T-helper 1 cell treated with Interleukin-12 subunit alpha and Interleukin-12 subunit beta and Interleukin-4 antibody, amounts not matched to agents 30 μg/mL and 1 μg/mL, for 36 hours (primary cell): ENCODE results near the gene LIMCH1.

Experiments used
- H3K27ac Mint-ChIP-seq: one replicate; pipeline ENCODE4 v1.8.0; 2021; ENCODE audit warnings: mild to moderate bottlenecking, mixed read lengths
- H3K27me3 Mint-ChIP-seq: one replicate; pipeline ENCODE4 v1.8.0; 2021; ENCODE audit warnings: low read depth, mixed read lengths
- H3K36me3 Mint-ChIP-seq: one replicate; pipeline ENCODE4 v1.8.0; 2021; ENCODE audit warnings: low read depth, mixed read lengths
- H3K4me1 Mint-ChIP-seq: one replicate; pipeline ENCODE4 v1.8.0; 2021; ENCODE audit warnings: low read depth, mixed read lengths
- H3K4me3 Mint-ChIP-seq: one replicate; pipeline ENCODE4 v1.8.0; 2021; ENCODE audit warnings: mild to moderate bottlenecking, moderate library complexity, mixed read lengths
- H3K9me3 Mint-ChIP-seq: one replicate; pipeline ENCODE4 v1.8.0; 2021; ENCODE audit warnings: mixed read lengths

LIMCH1 gene

DNA sequence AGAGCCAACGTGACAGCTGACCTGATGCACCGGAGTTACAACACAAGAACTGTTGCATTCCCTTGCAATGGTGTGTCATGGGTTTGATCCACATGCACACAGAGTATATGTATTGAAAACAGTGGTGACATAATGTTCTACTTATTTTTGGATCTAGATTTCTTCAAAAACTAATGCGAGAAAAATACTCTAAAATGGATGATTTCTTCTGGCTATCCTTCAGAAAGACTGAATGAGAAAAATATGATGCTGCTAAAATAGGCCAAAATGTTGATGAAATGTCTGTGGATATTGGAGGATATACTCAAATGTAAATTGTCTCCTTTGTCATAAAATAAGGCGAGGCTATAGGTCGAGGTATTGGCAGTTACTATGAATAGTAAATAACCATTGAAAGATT is 30.4 kb downstream of the LIMCH1 start:
- no peak overlapping the region for H3K4me3 Mint-ChIP-seq
- H3K4me1 Mint-ChIP-seq = no peaks in the 10 kb centered on the region
- H3K27ac Mint-ChIP-seq = no peak overlapping the region
- H3K27me3 Mint-ChIP-seq = no peaks in the 10 kb centered on the region
- H3K9me3 Mint-ChIP-seq = no peaks in the 10 kb centered on the region
- no peaks in the 10 kb centered on the region for H3K36me3 Mint-ChIP-seq

DNA sequence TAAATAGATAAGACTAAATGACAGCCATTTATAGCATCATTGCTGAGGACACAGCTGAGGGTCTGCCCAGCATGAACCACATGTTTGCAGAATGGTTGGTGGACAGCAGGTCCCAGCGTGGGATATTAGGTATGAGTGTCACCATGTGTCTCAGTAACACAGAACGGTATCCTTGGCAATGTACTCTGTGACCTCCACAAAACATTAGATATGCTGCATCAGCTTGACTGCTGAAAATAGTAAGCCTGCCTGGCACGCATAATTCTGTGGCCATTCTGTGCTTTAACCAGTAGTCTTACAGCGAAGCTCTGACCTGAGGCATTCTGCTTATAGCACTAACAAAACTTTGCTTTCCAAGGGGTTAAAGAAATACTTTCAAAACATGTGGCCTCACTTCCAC is 32.0 kb downstream of the LIMCH1 start:
- Mint-ChIP-seq H3K27me3 (no peaks in the 10 kb centered on the region), H3K27ac (no peak overlapping the region), H3K36me3 (no peaks in the 10 kb centered on the region), H3K4me3 (no peak overlapping the region), H3K4me1 (no peaks in the 10 kb centered on the region), H3K9me3 (no peaks in the 10 kb centered on the region)

DNA sequence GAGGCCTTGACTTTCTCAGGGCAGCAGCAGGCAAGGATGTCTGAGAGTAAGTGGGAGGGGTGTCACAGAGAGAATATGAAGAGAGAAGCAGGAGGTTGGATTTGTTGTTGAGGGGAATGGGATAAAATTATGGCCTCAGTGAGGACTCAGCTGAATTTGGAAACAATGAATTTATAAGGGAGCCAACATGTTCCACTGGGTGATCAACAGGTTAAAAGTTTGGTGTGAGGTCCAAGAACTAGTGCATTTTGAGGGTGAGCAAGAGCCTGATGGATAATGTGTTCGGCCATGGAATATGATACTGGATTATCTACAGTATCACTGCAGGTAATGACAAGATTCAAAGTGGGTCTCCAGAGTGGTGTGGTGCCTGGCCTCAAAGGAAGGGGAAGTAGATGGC is 33.5 kb downstream of the LIMCH1 start:
- Mint-ChIP-seq H3K36me3 (no peaks in the 10 kb centered on the region), H3K4me3 (no peak overlapping the region), H3K27me3 (no peaks in the 10 kb centered on the region), H3K9me3 (no peaks in the 10 kb centered on the region), H3K27ac (no peak overlapping the region), H3K4me1 (no peaks in the 10 kb centered on the region)

DNA sequence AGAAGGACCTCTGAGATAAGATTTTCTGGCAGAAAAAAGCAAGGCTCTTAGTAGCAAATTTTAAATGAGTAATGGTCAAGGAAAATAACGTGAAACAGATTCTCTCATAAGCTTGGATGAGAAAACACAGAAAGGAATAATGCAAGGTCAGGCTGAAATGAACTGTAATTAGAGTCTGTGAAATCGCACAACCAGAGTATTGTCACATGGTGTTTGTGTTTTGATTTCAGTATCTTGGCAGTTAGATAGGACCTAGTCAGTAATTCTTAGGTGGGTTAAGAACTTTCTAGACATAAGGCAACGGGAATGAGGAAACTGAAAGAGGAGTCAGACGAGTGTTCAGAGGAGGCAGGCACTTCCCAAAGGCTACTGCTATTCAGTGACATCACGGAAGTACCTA is 34.6 kb downstream of the LIMCH1 start:
- Mint-ChIP-seq H3K27ac (no peak overlapping the region), H3K4me1 (no peaks in the 10 kb centered on the region), H3K36me3 (no peaks in the 10 kb centered on the region), H3K4me3 (no peak overlapping the region), H3K27me3 (no peaks in the 10 kb centered on the region), H3K9me3 (no peaks in the 10 kb centered on the region)

DNA sequence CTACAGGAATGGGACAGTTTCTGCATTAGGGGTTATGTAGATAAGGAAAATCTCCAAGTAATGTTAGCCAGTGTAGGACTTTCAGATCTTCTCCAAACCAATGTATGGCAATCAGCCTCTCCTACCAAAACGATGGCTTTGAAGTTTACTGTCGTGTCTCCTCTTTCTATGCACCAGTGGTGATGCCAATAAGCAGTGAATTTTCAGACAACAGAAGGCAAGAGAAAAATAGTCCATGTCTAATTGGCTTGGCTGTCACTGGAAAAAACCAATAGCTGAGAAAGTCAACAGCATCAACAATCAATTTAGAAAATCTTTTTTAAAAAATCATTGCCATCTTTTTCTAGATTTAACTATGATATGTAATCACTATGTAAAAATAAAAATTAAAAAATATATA is 35.0 kb downstream of the LIMCH1 start:
- Mint-ChIP-seq H3K4me1 (no peaks in the 10 kb centered on the region), H3K9me3 (no peaks in the 10 kb centered on the region), H3K4me3 (no peak overlapping the region), H3K27ac (no peak overlapping the region), H3K27me3 (no peaks in the 10 kb centered on the region), H3K36me3 (no peaks in the 10 kb centered on the region)

DNA sequence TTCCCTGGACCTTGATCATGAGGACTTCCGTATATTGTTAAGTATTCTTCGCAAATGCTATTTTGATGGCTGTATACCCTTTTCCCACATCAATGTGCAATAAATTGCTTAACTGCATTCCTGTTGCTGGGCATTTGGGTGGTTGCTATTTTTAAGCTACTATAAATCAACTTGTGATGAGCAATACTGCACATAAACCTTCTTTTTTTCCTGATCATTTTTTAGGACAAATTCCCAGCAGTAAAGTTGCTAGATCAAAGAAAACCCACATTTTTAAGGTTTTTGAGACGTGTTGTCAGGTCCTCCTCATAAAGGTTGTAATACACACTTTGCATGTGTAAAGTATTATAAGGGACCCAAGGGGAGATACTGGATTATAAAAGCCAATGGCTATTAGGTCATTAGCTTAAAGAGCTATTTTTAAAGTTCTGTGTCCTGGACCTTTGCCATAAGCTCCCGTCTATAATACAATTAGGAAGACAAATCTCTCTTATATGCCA is 35.6 kb downstream of the LIMCH1 start:
- H3K4me1 Mint-ChIP-seq = no peaks in the 10 kb centered on the region
- H3K27me3 Mint-ChIP-seq = no peaks in the 10 kb centered on the region
- H3K9me3 Mint-ChIP-seq = no peaks in the 10 kb centered on the region
- no peak overlapping the region for H3K27ac Mint-ChIP-seq
- H3K36me3 Mint-ChIP-seq = no peaks in the 10 kb centered on the region
- H3K4me3 Mint-ChIP-seq = no peak overlapping the region

DNA sequence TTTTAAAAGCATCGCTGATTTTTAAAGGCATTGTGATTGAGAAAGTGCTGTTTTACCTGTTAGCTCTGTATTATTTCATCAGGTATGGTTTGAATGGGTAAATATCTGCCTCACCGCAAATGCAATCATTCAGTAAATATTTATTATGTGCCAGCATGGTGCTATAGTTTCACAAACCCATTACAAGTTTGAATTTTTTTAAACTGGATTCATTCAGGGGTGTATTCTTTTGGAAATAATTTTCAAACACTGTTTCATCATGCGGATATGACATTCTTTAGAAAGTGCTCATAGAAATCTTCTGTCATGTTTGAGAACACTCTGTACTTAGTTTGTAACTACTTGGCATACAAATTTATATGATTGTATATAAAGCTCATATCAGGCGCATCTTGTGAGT is 37.2 kb downstream of the LIMCH1 start:
- Mint-ChIP-seq H3K27ac (no peak overlapping the region), H3K27me3 (no peaks in the 10 kb centered on the region), H3K9me3 (no peaks in the 10 kb centered on the region), H3K4me1 (no peaks in the 10 kb centered on the region), H3K4me3 (no peak overlapping the region), H3K36me3 (no peaks in the 10 kb centered on the region)

DNA sequence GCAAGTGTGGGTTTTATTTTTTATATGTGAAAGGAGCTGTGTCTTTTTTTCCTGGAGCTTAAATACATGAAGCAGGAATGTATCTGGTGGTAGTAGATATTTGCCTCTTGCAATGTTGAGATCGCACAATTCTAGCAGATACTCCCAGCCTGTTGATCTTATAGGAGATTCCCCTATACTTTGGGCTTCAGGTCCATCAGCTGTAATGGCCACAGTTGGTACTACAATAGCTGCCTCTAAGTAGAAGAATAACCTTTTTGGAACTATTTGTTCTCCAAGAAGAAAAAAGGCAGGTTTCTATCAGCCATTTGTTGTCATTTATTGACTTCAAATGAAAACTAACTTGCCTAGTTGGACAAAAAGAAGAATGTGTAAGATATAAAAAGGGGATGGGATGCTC is 37.7 kb downstream of the LIMCH1 start:
- Mint-ChIP-seq H3K27ac (no peak overlapping the region), H3K4me1 (no peaks in the 10 kb centered on the region), H3K27me3 (no peaks in the 10 kb centered on the region), H3K9me3 (no peaks in the 10 kb centered on the region), H3K36me3 (no peaks in the 10 kb centered on the region), H3K4me3 (no peak overlapping the region)

DNA sequence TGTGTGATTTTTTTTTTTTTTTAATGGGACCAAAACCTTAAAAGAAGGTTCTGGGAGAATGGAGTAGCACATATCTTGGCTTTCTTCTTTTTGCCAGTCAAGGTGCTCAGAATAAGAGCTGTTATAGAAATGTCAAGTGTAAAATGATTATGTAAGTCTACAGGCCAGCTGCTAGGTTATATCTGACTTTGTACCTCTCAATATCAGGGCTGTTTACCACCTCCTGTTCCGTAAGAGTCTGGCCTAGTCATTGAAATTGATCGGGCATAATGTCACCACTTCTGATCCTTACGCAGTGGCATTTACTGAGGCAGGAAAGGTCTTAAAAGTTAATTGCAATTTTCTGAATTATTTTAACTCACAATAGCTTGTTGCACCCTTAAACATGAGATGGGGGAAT is 41.1 kb downstream of the LIMCH1 start:
- no peaks in the 10 kb centered on the region for H3K4me1 Mint-ChIP-seq
- no peak overlapping the region for H3K4me3 Mint-ChIP-seq
- H3K27ac Mint-ChIP-seq = no peak overlapping the region
- H3K36me3 Mint-ChIP-seq = no peaks in the 10 kb centered on the region
- no peaks in the 10 kb centered on the region for H3K9me3 Mint-ChIP-seq
- no peaks in the 10 kb centered on the region for H3K27me3 Mint-ChIP-seq

DNA sequence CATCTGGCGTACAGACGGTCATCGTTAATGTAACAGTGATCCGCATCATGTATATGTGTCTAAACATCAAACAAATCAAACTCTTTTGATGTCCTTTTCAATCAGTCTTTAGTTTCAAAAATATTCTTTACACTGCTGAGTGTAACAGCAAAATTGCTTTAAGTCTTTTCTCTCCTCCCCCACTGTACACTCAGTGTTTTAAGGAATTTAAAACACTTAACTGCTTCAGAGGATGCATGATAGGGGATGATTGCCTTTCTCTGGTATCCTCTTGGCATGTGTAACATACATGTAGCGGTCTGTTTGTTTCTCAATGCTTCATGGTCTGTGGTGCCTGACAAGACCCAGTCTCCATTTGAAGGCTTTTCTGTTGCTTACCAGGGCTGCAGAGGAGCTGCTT is 41.6 kb downstream of the LIMCH1 start:
- no peaks in the 10 kb centered on the region for H3K36me3 Mint-ChIP-seq
- H3K27me3 Mint-ChIP-seq = no peaks in the 10 kb centered on the region
- H3K9me3 Mint-ChIP-seq = no peaks in the 10 kb centered on the region
- no peak overlapping the region for H3K27ac Mint-ChIP-seq
- H3K4me1 Mint-ChIP-seq = no peaks in the 10 kb centered on the region
- H3K4me3 Mint-ChIP-seq = no peak overlapping the region

DNA sequence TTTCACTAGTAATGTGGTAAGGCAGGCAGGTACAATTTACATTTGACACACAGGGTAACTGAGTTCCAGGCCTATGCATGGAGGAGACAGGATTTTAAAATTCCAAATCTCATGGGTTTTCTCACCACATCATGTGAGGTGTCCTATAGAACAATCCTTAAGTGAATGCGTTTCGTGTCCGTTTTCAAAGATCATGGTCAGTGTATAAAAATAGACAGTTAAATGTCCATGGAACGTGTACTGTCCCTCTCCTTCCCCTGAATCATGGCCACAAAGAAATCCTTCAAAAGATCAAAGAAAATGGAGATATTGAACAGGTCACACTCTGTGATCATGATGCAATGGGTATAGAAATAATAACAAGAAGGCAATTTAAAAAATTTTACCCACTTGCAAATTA is 42.0 kb downstream of the LIMCH1 start:
- Mint-ChIP-seq H3K4me1 (no peaks in the 10 kb centered on the region), H3K36me3 (no peaks in the 10 kb centered on the region), H3K27ac (no peak overlapping the region), H3K9me3 (no peaks in the 10 kb centered on the region), H3K4me3 (no peak overlapping the region), H3K27me3 (no peaks in the 10 kb centered on the region)

DNA sequence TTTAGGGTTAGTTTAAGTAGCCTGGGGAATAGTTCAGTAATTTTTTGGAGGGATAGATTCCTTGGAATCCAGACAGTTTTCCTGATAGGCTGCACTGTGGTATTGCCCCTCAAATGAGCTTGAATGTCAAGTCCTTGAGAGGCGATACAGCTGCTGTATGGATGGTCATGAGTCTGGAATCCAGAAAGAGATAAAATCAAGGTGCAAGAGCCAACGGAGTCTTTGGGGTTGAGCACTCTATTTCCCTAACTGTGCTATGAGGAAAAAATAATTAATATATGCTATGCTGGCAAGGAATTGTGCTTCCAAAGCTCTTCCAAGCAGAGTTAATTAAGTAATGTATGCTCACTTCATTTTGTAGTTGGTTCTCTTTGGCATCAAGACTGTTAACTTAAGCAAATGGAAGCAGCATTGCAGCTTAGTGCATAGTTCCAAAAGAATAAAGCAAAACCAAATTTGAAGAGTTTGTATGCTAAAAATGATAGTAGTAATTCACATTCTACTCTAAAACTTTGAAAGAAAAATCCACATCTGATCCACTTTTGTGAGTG is 48.8 kb downstream of the LIMCH1 start:
- no peaks in the 10 kb centered on the region for H3K9me3 Mint-ChIP-seq
- H3K27ac Mint-ChIP-seq = no peak overlapping the region
- no peaks in the 10 kb centered on the region for H3K36me3 Mint-ChIP-seq
- H3K27me3 Mint-ChIP-seq = no peaks in the 10 kb centered on the region
- no peak overlapping the region for H3K4me3 Mint-ChIP-seq
- no peaks in the 10 kb centered on the region for H3K4me1 Mint-ChIP-seq

DNA sequence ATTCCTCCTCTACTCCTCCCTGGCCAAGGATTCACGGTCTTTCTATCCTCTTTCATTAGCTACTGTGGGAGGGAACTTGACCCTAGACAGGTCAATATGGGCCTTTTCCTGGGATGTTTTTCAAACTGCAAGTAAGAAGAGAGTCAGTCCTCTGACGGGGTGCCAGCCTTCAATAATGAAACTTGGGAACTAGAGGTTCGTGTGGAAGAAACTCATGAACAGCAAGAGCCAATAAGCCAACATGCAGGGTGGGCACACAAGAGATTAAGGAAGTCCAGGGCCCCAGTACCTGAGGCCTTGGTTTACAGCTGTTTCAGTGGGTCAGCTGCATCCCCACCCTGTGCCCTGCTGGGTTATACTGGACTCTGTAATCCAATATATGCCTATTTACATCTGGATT is 49.3 kb downstream of the LIMCH1 start:
- no peak overlapping the region for H3K4me3 Mint-ChIP-seq
- H3K9me3 Mint-ChIP-seq = no peaks in the 10 kb centered on the region
- H3K27me3 Mint-ChIP-seq = no peaks in the 10 kb centered on the region
- H3K4me1 Mint-ChIP-seq = no peaks in the 10 kb centered on the region
- no peak overlapping the region for H3K27ac Mint-ChIP-seq
- no peaks in the 10 kb centered on the region for H3K36me3 Mint-ChIP-seq

DNA sequence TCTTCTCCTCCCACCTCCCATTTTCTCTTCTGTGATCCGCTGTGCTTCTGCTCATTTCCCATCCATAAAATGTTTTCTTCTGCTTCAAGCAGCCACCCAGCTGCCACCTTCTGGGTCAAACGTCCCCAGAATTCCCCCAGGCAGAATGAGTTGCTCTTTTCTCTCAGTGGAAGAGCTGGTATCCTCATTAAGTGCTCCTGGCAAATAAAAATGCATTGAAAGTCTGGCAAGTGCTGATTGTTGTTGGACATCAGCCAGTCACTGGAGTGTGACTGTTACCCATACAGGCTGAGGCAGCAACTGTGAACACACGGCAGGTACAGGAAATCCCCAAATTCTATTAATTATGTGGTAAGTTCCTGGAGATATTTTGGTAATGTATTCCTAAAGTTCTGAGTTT is 52.6 kb downstream of the LIMCH1 start:
- H3K9me3 Mint-ChIP-seq = no peaks in the 10 kb centered on the region
- no peaks in the 10 kb centered on the region for H3K36me3 Mint-ChIP-seq
- H3K27ac Mint-ChIP-seq = no peak overlapping the region
- no peak overlapping the region for H3K4me3 Mint-ChIP-seq
- H3K27me3 Mint-ChIP-seq = no peaks in the 10 kb centered on the region
- H3K4me1 Mint-ChIP-seq = no peaks in the 10 kb centered on the region

DNA sequence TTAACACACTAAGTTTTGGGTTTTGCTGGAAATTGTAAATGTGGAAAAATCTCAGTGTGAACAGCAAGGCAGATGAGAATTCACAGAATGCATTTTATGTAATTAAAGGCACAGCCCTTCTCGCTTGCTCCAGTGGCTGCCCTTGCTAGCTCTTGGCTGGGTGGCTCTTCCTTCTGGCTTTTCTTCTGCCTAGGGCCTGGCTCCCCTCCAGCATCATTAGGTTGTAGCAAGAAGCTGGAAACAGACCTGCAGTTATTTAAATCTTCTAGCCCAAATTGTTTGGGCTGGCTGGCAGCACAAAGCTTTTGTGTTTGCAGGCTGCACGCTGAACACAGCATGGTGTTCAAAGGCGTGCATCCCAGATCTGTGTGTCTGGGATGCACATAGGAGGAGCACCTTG is 56.5 kb downstream of the LIMCH1 start:
- no peaks in the 10 kb centered on the region for H3K4me1 Mint-ChIP-seq
- H3K27ac Mint-ChIP-seq = no peak overlapping the region
- no peaks in the 10 kb centered on the region for H3K27me3 Mint-ChIP-seq
- H3K4me3 Mint-ChIP-seq = no peak overlapping the region
- H3K9me3 Mint-ChIP-seq = no peaks in the 10 kb centered on the region
- H3K36me3 Mint-ChIP-seq = no peaks in the 10 kb centered on the region

DNA sequence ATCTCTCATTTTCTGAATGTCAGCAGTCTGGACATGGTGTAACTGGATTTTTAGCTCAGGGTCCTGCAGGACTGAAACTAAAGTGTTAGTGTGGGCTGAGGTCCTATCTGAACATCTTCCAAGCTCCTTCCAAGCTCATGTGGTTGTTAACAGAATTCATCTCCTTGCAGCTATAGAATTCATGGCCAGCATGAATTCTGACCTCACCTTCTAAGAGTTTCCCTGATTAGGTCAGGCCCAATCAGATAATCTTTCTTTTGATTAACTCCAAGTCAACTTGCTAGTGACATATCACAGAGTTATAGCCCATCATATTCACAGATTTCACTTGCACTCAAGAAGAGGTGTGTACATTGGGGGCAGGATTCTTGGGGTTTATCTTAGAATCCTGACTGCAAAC is 59.5 kb downstream of the LIMCH1 start:
- Mint-ChIP-seq H3K36me3 (no peaks in the 10 kb centered on the region), H3K4me1 (no peaks in the 10 kb centered on the region), H3K27me3 (no peaks in the 10 kb centered on the region), H3K9me3 (no peaks in the 10 kb centered on the region), H3K4me3 (no peak overlapping the region), H3K27ac (no peak overlapping the region)
